ENCODE results near the gene KCNA2.

KCNA2 gene

GRCh38 chr1:110630839-110631663 is 24.9 kb upstream of the KCNA2 start:
- DNase-seq (ENCODE audit: low read depth in 2 of 3, low spot score in 1 of 3), result peak; percentile 68 to 88 (median 79)

GRCh38 chr1:110628323-110629105 is 22.4 kb upstream of the KCNA2 start:
- DNase-seq (ENCODE audit: low read depth in 2 of 3, low spot score in 1 of 3), result no peak

- DNase-seq (ENCODE audit: low read depth in 2 of 3, low spot score in 1 of 3), result no peak
These were observed 21.6 kb upstream of the KCNA2 start for GRCh38 chr1:110627764-110628163.

GRCh38 chr1:110626889-110627288 is 20.7 kb upstream of the KCNA2 start:
- no peak for DNase-seq (ENCODE audit: low read depth in 2 of 3, low spot score in 1 of 3)

GRCh38 chr1:110620686-110621085 is 14.5 kb upstream of the KCNA2 start:
- no peak for DNase-seq (ENCODE audit: low read depth in 2 of 3, low spot score in 1 of 3)

GRCh38 chr1:110620250-110620615 is 14.1 kb upstream of the KCNA2 start:
- no peak for DNase-seq (ENCODE audit: low read depth in 2 of 3, low spot score in 1 of 3)

GRCh38 chr1:110619412-110620249 is 13.5 kb upstream of the KCNA2 start:
- peak; percentile 79 to 87 (median 79) for DNase-seq (ENCODE audit: low read depth in 2 of 3, low spot score in 1 of 3)

- DNase-seq (ENCODE audit: low read depth in 2 of 3, low spot score in 1 of 3), result no peak
These were observed 12.5 kb upstream of the KCNA2 start for GRCh38 chr1:110618668-110619067.

- no peak for DNase-seq (ENCODE audit: low read depth in 2 of 3, low spot score in 1 of 3)
These were observed 11.4 kb upstream of the KCNA2 start for GRCh38 chr1:110617589-110617988.

GRCh38 chr1:110617116-110617515 is 11.0 kb upstream of the KCNA2 start:
- no peak for DNase-seq (ENCODE audit: low read depth in 2 of 3, low spot score in 1 of 3)

GRCh38 chr1:110616587-110616986 is 10.4 kb upstream of the KCNA2 start:
- DNase-seq (ENCODE audit: low read depth in 2 of 3, low spot score in 1 of 3), result no peak

- peak; percentile 50 to 60 (median 54) for DNase-seq (ENCODE audit: low read depth in 2 of 3, low spot score in 1 of 3)
These were observed 9.5 kb upstream of the KCNA2 start for GRCh38 chr1:110615548-110616130.

GRCh38 chr1:110612060-110612745 is 6.0 kb upstream of the KCNA2 start:
- no peak for DNase-seq (ENCODE audit: low read depth in 2 of 3, low spot score in 1 of 3)

GRCh38 chr1:110610696-110611286 is 4.6 kb upstream of the KCNA2 start:
- no peak for DNase-seq (ENCODE audit: low read depth in 2 of 3, low spot score in 1 of 3)

GRCh38 chr1:110610084-110610483 is 3.9 kb upstream of the KCNA2 start:
- no peak for DNase-seq (ENCODE audit: low read depth in 2 of 3, low spot score in 1 of 3)

- no peak for DNase-seq (ENCODE audit: low read depth in 2 of 3, low spot score in 1 of 3)
These were observed 2.1 kb upstream of the KCNA2 start for GRCh38 chr1:110608247-110608646.

- no peak for DNase-seq (ENCODE audit: low read depth in 2 of 3, low spot score in 1 of 3)
These were observed 1.5 kb upstream of the KCNA2 start for GRCh38 chr1:110607536-110608230.

- DNase-seq (ENCODE audit: low read depth in 2 of 3, low spot score in 1 of 3), result no peak
These were observed 738 bp upstream of the KCNA2 start for GRCh38 chr1:110606657-110607535.

- no peak for DNase-seq (ENCODE audit: low read depth in 2 of 3, low spot score in 1 of 3)
These were observed 712 bp downstream of the KCNA2 start for GRCh38 chr1:110605446-110605845.
